NCI-H446 treated with DMSO at 0.1 percent for 48 hours (cell line): ENCODE results near the gene ABCF3.
"Not testable (repeated sequence)": the region's sequence is repeated elsewhere in the genome, so short reads cannot be mapped to it uniquely, and the experiment has no call there.

Experiments used
- DNase-seq: peaks from one replicate; lab custom pipeline; 2025; lab: John Stamatoyannopoulos, UW

Gene ABCF3

GRCh38 chr3:184186184-184186901 lies at the start of gene ABCF3:
Gene ABCF3 (plus strand): TSS chr3:184186199. CDS start chr3:184186208, 9 bp downstream.
- DNase-seq, result no peak

GRCh38 chr3:184140436-184140835 lies 45.6 kb upstream of the ABCF3 start:
- DNase-seq, result no peak

GRCh38 chr3:184142199-184142598 lies 43.8 kb upstream of the ABCF3 start:
- no peak for DNase-seq

- DNase-seq, result no peak
Measured at GRCh38 chr3:184143327-184143726, 42.7 kb upstream of the ABCF3 start.

GRCh38 chr3:184144505-184144904 lies 41.5 kb upstream of the ABCF3 start:
- no peak for DNase-seq

- peak; percentile 37 for DNase-seq
Measured at GRCh38 chr3:184145111-184145524, 40.9 kb upstream of the ABCF3 start.

- no peak for DNase-seq
Measured at GRCh38 chr3:184145751-184146270, 40.2 kb upstream of the ABCF3 start.

- DNase-seq, result no peak
Measured at GRCh38 chr3:184148076-184148475, 37.9 kb upstream of the ABCF3 start.

GRCh38 chr3:184149123-184149522 lies 36.9 kb upstream of the ABCF3 start:
- no peak for DNase-seq

- not testable (repeated sequence) for DNase-seq
Measured at GRCh38 chr3:184149770-184150169, 36.2 kb upstream of the ABCF3 start.

GRCh38 chr3:184154885-184155643 lies 30.9 kb upstream of the ABCF3 start, which contains the start of gene DVL3:
Gene DVL3 (plus strand): TSS chr3:184155377. CDS start chr3:184155636, 259 bp downstream.
- DNase-seq, result peak; percentile 35

- no peak for DNase-seq
Measured at GRCh38 chr3:184155644-184156521, 30.1 kb upstream of the ABCF3 start.

GRCh38 chr3:184156522-184156955 lies 29.5 kb upstream of the ABCF3 start:
- DNase-seq, result no peak

- no peak for DNase-seq
Measured at GRCh38 chr3:184157206-184157605, 28.8 kb upstream of the ABCF3 start.

GRCh38 chr3:184158404-184158803 lies 27.6 kb upstream of the ABCF3 start:
- no peak for DNase-seq

- DNase-seq, result no peak
Measured at GRCh38 chr3:184160456-184160855, 25.5 kb upstream of the ABCF3 start.

GRCh38 chr3:184162571-184163070 lies 23.4 kb upstream of the ABCF3 start:
- DNase-seq, result not testable (repeated sequence)

- no peak for DNase-seq
Measured at GRCh38 chr3:184164648-184165330, 21.2 kb upstream of the ABCF3 start.

GRCh38 chr3:184165543-184165942 lies 20.5 kb upstream of the ABCF3 start:
- no peak for DNase-seq

- no peak for DNase-seq
Measured at GRCh38 chr3:184166671-184167070, 19.3 kb upstream of the ABCF3 start.

- no peak for DNase-seq
Measured at GRCh38 chr3:184167786-184168185, 18.2 kb upstream of the ABCF3 start.
